GM23248 (cell line): ENCODE results near the gene LGALS7B. TPM values are rescaled to one million over a fixed set of nuclear protein-coding genes. Genes with fewer than 3 reads are reported as not detected.
A peak's percentile ranks its signal among the peaks of the same experiment; 100 is the strongest.
"Not testable (repeated sequence)": the region's sequence is repeated elsewhere in the genome, so short reads cannot be mapped to it uniquely, and the experiment has no call there.

ENCODE experiments used
- DNase-seq: peaks from one replicate; pipeline ENCODE4 v3.0.0-alpha.2; 2015
- H2AFZ ChIP-seq: fragments of 200-600 bp; sonication (generic); 2 replicates; pipeline ENCODE4 v1.6.1; 2016; ENCODE audit warnings: antibody characterized with exemption
- H3F3A ChIP-seq: fragments of 200-600 bp; sonication (generic); 2 replicates; pipeline ENCODE4 v1.6.1; 2016; ENCODE audit warnings: mild to moderate bottlenecking, antibody characterized with exemption, mixed run types; ENCODE audit not compliant: insufficient read depth
- H3K27ac ChIP-seq: fragments of 200-600 bp; sonication (generic); 2 replicates; pipeline ENCODE4 v1.5.1; 2016; ENCODE audit warnings: mild to moderate bottlenecking
- H3K27me3 ChIP-seq: fragments of 200-600 bp; sonication (generic); replicated peaks from 2 replicates; pipeline ENCODE4 v1.6.1; 2016; ENCODE audit warnings: mild to moderate bottlenecking; ENCODE audit not compliant: insufficient read depth
- H3K36me3 ChIP-seq: fragments of 200-600 bp; sonication (generic); 2 replicates; pipeline ENCODE4 v1.6.1; 2016; ENCODE audit warnings: low read depth, mild to moderate bottlenecking
- H3K4me1 ChIP-seq: fragments of 200-600 bp; sonication (generic); 2 replicates; pipeline ENCODE4 v1.6.1; 2016; ENCODE audit warnings: mild to moderate bottlenecking; ENCODE audit not compliant: insufficient read depth
- H3K4me2 ChIP-seq: fragments of 200-600 bp; sonication (generic); one replicate; pipeline ENCODE4 v1.6.1; 2016; ENCODE audit warnings: mild to moderate bottlenecking; ENCODE audit not compliant: unreplicated experiment
- H3K4me3 ChIP-seq: fragments of 200-600 bp; sonication (generic); 2 replicates; pipeline ENCODE4 v1.5.1; 2016; ENCODE audit warnings: mild to moderate bottlenecking
- H3K79me2 ChIP-seq: fragments of 200-600 bp; sonication (generic); 2 replicates; pipeline ENCODE4 v1.6.1; 2016; ENCODE audit warnings: mild to moderate bottlenecking; ENCODE audit not compliant: insufficient read depth
- H3K9ac ChIP-seq: fragments of 200-600 bp; sonication (generic); 2 replicates; pipeline ENCODE4 v1.6.1; 2016; ENCODE audit warnings: mild to moderate bottlenecking
- H3K9me2 ChIP-seq: fragments of 200-600 bp; sonication (generic); 2 replicates; pipeline ENCODE4 v1.6.1; 2016; ENCODE audit warnings: mixed run types, mild to moderate bottlenecking, moderate library complexity; ENCODE audit not compliant: insufficient read depth
- H3K9me3 ChIP-seq: fragments of 200-600 bp; sonication (generic); one replicate; pipeline ENCODE4 v1.6.1; 2017; ENCODE audit warnings: low read depth
- H4K20me1 ChIP-seq: fragments of 200-600 bp; sonication (generic); 2 replicates; pipeline ENCODE4 v1.6.0; 2016; ENCODE audit not compliant: insufficient read depth
- EZH2 ChIP-seq: fragments of 200-600 bp; sonication (generic); IDR thresholded peaks from 2 replicates; pipeline ENCODE4 v1.6.1; 2018; ENCODE audit warnings: antibody characterized with exemption, mild to moderate bottlenecking; ENCODE audit not compliant: insufficient read depth, poor library complexity, severe bottlenecking
- EZH2phosphoT487 ChIP-seq: fragments of 200-600 bp; sonication (generic); IDR thresholded peaks from 2 replicates; pipeline ENCODE4 v1.6.1; 2018; ENCODE audit warnings: antibody characterized with exemption, moderate library complexity, mild to moderate bottlenecking, low read depth; ENCODE audit not compliant: insufficient read depth
- WGBS, 2 experiments: methylation state at CpG; one replicate each; pipeline ENCODE4 v1.1.6; 2015 to 2017; ENCODE audit warnings: low lambda C conversion rate in 2 of 2, low coverage in 1 of 2; ENCODE audit errors: missing lambda C conversion rate in 2 of 2; 5-methylcytosine and 5-hydroxymethylcytosine counted together
- in situ Hi-C: fragments of 300-500 bp; cut with MboI; formaldehyde crosslinking; loops from 2 replicates; pipeline ENCODE4 v1.15.0; 2020
- polyA plus RNA-seq: library from polyadenylated mRNA; unstranded; fragments of >200 nt; fragmentation: Nextera tagmentation; extraction: Ambion mirVana; gene quantifications from 2 replicates; pipeline ENCODE4 v1.2.1, GENCODE V29; 2016
- total RNA-seq: library from RNA; depleted of rRNA; stranded (reverse); fragments of >200 nt; shearing (Covaris generic); gene quantifications from 2 replicates; pipeline ENCODE4 v1.2.3, GENCODE V29; 2014

The LGALS7B gene
- total and polyA plus RNA-seq, 2 experiments from 2014 or later = not detected

DNA sequence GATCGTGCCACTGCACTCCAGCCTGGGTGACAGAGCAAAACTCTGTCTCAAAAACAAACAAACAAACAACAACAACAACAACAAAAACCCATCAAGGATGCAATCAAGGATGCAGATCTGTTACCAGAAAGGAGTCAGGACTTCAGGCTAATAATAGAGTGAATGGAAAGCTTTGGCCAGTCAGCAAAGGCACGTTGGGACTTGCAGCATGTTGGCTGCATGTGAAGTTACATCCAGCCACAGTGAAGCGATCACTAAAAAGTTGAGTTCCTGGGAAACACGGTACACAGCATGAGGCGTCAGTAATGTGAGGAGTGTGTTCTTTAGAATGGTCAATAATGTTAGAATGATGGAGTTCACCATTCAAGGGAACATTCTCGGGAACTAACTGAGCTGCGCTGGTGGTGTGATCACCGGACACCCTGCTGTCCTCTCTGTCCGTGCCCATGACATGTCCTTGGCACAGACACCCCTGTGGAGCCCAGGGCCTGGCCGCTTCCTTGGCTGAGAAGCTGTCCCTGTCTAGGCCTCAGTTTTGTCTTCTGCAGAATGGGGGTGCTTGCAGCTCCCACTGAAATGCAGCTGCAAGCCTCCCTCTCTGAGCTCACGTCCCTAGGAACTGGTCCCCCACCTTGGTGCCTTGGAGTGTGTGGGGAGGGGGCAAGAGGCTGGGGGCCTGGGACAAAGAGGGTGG is 2.3 kb upstream of the LGALS7B start:
- H3K79me2 ChIP-seq = no peaks in the 10 kb centered on the region
- H3K9ac ChIP-seq = no peak overlapping the region
- 71 to 73% methylated on average over 11 of the region's 11 CpGs for WGBS, 2 experiments
- no peaks in the 10 kb centered on the region for H3F3A ChIP-seq
- H3K4me2 ChIP-seq = no peak overlapping the region
- H3K9me2 ChIP-seq = no peaks in the 10 kb centered on the region
- H2AFZ ChIP-seq = no peak overlapping the region
- no peak overlapping the region for H3K27ac ChIP-seq
- H4K20me1 ChIP-seq = no peaks in the 10 kb centered on the region
- H3K27me3 ChIP-seq = no peaks in the 10 kb centered on the region
- H3K4me1 ChIP-seq = no peaks in the 10 kb centered on the region
- no peak overlapping the region for H3K4me3 ChIP-seq
- H3K9me3 ChIP-seq = no peaks in the 10 kb centered on the region
- in situ Hi-C loops = no loop called here
- TF ChIP-seq EZH2 = no peak
- no peak for TF ChIP-seq EZH2phosphoT487
- H3K36me3 ChIP-seq = no peaks in the 10 kb centered on the region
- no peak for DNase-seq

DNA sequence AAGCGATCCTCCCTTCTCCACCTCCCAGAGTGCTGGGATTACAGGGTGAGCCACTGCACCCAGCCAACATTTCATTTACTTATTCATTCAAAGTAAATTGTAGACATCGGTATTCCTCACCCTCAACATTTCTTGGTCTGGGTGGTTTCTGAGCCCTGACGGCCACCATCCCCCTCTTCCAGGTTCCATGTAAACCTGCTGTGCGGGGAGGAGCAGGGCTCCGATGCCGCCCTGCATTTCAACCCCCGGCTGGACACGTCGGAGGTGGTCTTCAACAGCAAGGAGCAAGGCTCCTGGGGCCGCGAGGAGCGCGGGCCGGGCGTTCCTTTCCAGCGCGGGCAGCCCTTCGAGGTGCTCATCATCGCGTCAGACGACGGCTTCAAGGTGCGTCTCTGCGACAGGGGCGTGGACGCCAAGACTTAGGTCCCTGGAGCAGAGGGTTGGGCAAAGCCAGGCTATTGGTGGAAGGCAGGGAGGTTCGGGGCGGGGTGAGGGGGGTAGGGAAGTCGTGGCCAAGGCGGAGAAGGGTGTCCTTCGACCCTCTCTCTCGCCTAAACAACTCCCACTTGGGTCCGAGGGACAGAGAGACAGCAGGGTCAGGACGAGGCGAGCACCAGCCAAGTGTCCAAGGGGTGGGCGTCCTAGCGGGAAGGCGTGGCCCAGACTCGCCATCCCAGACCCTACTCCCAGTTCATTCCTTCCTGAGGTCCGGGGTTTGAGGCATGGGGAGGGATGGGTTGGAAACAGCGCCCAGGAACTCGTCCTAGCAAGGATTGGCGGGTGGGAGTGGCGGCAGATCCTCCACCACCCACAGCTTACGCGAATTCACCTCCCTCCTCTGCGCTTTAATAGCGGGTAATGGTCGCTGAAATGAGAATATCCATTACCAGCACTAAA is 1.8 kb downstream of the LGALS7B start:
- Histone ChIP-seq H2AFZ (peak overlapping the region; percentile 71; the same call in 1 of the 2 replicates), H3K4me2 (peak overlapping the region; percentile 42)
- in situ Hi-C loops = not testable (repeated sequence)

DNA sequence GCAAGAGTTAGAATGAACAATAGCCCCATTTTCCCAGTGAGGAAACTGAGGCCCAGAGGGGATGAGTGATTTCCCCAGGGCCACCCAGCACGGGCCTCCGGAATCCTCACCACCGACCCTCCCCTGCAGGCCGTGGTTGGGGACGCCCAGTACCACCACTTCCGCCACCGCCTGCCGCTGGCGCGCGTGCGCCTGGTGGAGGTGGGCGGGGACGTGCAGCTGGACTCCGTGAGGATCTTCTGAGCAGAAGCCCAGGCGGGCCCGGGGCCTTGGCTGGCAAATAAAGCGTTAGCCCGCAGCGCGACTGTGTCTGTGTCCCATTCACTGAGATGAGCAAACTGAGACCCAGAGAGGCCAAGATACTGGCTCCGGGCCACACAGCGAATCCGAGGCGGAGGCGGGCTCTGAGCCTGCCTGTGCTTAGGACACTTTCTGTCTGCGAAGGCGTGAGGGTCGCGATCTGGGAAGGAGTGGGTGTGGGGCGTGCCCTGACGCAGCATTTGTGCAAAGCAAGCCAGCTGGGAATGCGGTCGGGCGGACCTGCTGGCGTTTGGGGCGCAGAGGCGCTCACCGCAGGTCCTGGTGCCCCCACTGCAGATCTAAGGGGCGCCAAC is 2.6 kb downstream of the LGALS7B start:
- H3K4me3 ChIP-seq = peak overlapping the region; percentile 53; the same call in 1 of the 2 replicates
- in situ Hi-C loops, H3K27me3 ChIP-seq, H3K9me3 ChIP-seq, H3F3A ChIP-seq, H3K36me3 ChIP-seq, H3K79me2 ChIP-seq, H3K27ac ChIP-seq, DNase-seq, H3K9me2 ChIP-seq, H3K4me1 ChIP-seq, H4K20me1 ChIP-seq: not testable (repeated sequence)
- 0 out of 2 replicates have a peak overlapping the region, but pooled peaks have one; percentile 40 for H3K9ac ChIP-seq
- H2AFZ ChIP-seq = peak overlapping the region; percentile 71; the same call in 1 of the 2 replicates
- WGBS, 2 experiments = 0% methylated on average over 1 of the region's 40 CpGs; no CpG with 5 or more reads in 1 of the 2 experiments
- peak overlapping the region; percentile 42 for H3K4me2 ChIP-seq

More for the DNA sequence above, 1.8 kb downstream of the LGALS7B start:
- DNase-seq, H3K4me1 ChIP-seq, H4K20me1 ChIP-seq, H3F3A ChIP-seq, H3K79me2 ChIP-seq, H3K36me3 ChIP-seq, H3K9me3 ChIP-seq, H3K27ac ChIP-seq, H3K27me3 ChIP-seq, H3K9me2 ChIP-seq: not testable (repeated sequence)
- 58 to 67% methylated on average over 18 to 21 of the region's 49 CpGs for WGBS, 2 experiments
- Histone ChIP-seq H3K9ac (0 out of 2 replicates have a peak overlapping the region, but pooled peaks have one; percentile 40), H3K4me3 (peak overlapping the region; percentile 53; the same call in 1 of the 2 replicates)

DNA sequence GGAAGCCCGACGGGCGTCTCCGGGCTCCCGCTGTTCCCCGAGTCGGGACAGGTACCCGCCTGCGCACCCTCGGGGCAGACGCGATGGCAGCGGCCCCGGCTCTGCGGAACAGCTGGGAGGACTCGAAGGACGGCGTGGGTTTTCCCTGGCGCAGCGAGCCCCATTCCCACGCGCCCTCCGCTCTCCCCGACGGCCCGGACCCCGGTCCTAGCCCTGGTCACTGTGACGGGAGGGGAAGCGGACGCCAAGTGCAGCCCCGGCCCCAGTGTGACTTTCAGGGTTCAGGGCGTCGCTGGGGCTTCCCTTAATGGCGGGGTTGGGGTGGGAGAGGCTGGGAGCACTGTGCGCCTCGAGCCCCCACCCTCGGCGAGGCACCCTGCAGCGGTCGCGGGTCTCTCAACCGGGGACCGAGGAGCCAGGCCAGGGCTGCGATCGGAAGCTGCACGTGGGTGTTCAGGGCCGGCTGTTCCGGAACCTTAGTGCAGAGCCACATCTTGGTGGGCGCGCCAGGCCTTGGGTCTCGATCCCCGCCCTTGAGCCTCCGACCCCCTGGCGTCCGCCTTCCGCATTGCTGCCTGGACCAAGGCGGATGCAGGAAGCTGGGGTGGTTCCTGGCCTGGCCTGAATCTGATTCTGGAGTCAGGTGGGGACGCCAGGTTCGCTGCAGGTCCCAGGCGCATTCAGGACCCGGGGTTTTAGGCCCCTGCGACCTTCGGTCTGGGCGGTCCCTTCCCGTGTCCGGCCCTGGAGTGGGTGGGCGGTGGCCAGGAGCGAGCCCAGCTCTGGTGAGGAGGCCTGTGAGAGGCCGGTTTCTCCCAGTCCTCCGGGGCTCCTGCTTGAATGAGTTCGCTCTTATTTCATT is 3.5 kb downstream of the LGALS7B start:
- no peaks in the 10 kb centered on the region for H3K27me3 ChIP-seq
- H3F3A ChIP-seq = no peaks in the 10 kb centered on the region
- in situ Hi-C loops = no loop called here
- no peaks in the 10 kb centered on the region for H3K9me2 ChIP-seq
- TF ChIP-seq EZH2 (no peak), EZH2phosphoT487 (no peak)
- no peaks in the 10 kb centered on the region for H3K36me3 ChIP-seq
- no peak overlapping the region for H3K4me2 ChIP-seq
- H3K9ac ChIP-seq = no peak overlapping the region
- H3K79me2 ChIP-seq = no peaks in the 10 kb centered on the region
- no peaks in the 10 kb centered on the region for H3K9me3 ChIP-seq
- H3K4me1 ChIP-seq = peaks cover 7% of the 10 kb centered on the region
- H3K4me3 ChIP-seq = no peak overlapping the region
- peak; percentile 44 for DNase-seq
- H3K27ac ChIP-seq = no peak overlapping the region
- no peaks in the 10 kb centered on the region for H4K20me1 ChIP-seq
- H2AFZ ChIP-seq = peak overlapping the region; percentile 53
- 28 to 31% methylated on average over 33 to 37 of the region's 71 CpGs for WGBS, 2 experiments
